Right lobe of liver (tissue), 6 donors: ENCODE data around the gene CDK2. TPM values are rescaled to one million over a fixed set of nuclear protein-coding genes. Genes with fewer than 3 reads are reported as not detected.
A peak's percentile ranks its signal among the peaks of the same experiment; 100 is the strongest.

Source experiments
- ATAC-seq, 4 donors: fragments of 200-7000 bp; cut with Tn5 transposase; one replicate each; pipeline ENCODE4 v1.9.1; 2020; ENCODE audit warnings: mild to moderate bottlenecking in 4 of 4, moderate library complexity in 4 of 4
- DNase-seq, 3 donors: peaks; one replicate each; pipeline ENCODE4 v3.0.0-alpha.2; 2020
- H3K27ac ChIP-seq, 3 donors: fragments of 200-600 bp; one replicate each; pipeline ENCODE4 v1.8.0; 2022
- H3K27me3 ChIP-seq, 2 donors: fragments of 200-600 bp; one replicate each; pipeline ENCODE4 v1.8.0; 2022
- H3K36me3 ChIP-seq, 4 donors: fragments of 200-600 bp; sonication (generic) in 1 of 4; one replicate each; pipeline versions ENCODE4 v1.5.1 to v1.8.0; 2017 to 2022; ENCODE audit warnings: control low read depth in 1 of 4
- H3K4me1 ChIP-seq, 4 donors: fragments of 200-600 bp; sonication (generic) in 1 of 4; one replicate each; pipeline versions ENCODE4 v1.5.1 to v1.8.0; 2017 to 2022; ENCODE audit warnings: control low read depth in 1 of 4
- H3K4me3 ChIP-seq, 3 donors: fragments of 200-600 bp; one replicate each; pipeline ENCODE4 v1.8.0; 2022
- H3K9me3 ChIP-seq, 4 donors: fragments of 200-600 bp; sonication (generic) in 1 of 4; one replicate each; pipeline versions ENCODE4 v1.5.1 to v1.8.0; 2017 to 2022; ENCODE audit warnings: control low read depth in 1 of 4
- POLR2A ChIP-seq: fragments of 450-650 bp; IDR thresholded peaks from one replicate; pipeline ENCODE4 v1.6.1; 2017; ENCODE audit warnings: antibody characterized with exemption, mild to moderate bottlenecking
- WGBS: methylation state at CpG from one replicate; pipeline ENCODE4 v1.1.6; 2018; ENCODE audit warnings: low coverage, low lambda C conversion rate; ENCODE audit not compliant: insufficient coverage; ENCODE audit errors: missing lambda C conversion rate; 5-methylcytosine and 5-hydroxymethylcytosine counted together
- intact Hi-C, 2 donors: fragments of 100-400 bp; cut with DNase I; formaldehyde crosslinking; loops; one replicate each; pipeline versions ENCODE4 v1.11.2 to v1.14.1; 2022
- total RNA-seq, 6 experiments: library from RNA; depleted of rRNA in 2 of 6; stranded (reverse); fragments of >200 nt in 2 of 6; fragmentation: NEBNext Ultra II Directional in 3 of 6; extraction: Animal tissue kit (Norgen Biotek cat#: 25700) in 3 of 6; gene quantifications; one replicate each; pipeline versions ENCODE4 v1.1.0 to v1.2.4, GENCODE V29; 2016 to 2023
- TF ChIP-seq, protein P1 (sequence below), 4 donors: fragments of 200-600 bp in 3 of 4; fragments of 450-650 bp in 1 of 4; IDR thresholded peaks; one replicate each; pipeline versions ENCODE4 v1.5.1 to v1.8.0; 2016 to 2022; ENCODE audit warnings: antibody characterized with exemption in 4 of 4, mild to moderate bottlenecking in 2 of 4
- donor health status: DM: no; HTN: yes; CAD: no.
- donor health status: DM: no; HTN: no; CAD: no.
- donor health status: DM: no; HTN: no; CAD: no.
- donor health status: DM: no; HTN: yes; CAD: no.
- donor health status: DM: no; HTN: yes; CAD: no.

CDK2 gene
- total RNA-seq, 6 experiments from 2014 or later, result 8.0 to 14.9 (median 10.6) TPM

DNA sequence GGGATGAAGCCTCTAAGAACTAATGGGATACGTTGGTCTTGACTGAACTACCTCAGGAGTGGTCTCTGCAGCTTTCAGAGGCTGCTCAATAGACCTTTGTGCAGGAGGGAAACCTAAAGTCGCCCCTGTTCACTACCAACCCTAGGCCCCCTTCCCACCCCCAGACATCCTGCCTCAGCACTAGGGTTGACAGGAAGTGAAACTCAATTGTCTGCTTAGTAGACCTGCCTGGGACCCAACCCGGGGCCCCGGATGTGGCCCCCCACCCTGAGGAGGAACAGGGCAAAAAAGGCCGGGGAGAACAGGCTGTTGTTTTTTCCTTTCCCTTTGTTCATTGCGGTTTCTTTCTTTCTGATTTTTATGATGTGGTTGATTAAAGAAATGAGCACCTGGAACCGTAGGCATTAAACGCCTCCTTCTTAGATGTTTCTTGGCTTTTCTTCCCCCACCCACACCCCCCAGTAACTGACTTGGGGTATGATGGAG, 37.3 kb upstream of the CDK2 start:
- no peak overlapping the region for H3K27ac ChIP-seq
- H3K9me3 ChIP-seq, result no peaks in the 10 kb centered on the region
- peak in 2 of 3 donors; percentile 37 to 57 for DNase-seq
- intact Hi-C loops, result no loop called here
- H3K4me1 ChIP-seq, result peaks cover 0 to 16% (median 3%) of the 10 kb centered on the region in 4 donors
- TF ChIP-seq, protein P1, sequence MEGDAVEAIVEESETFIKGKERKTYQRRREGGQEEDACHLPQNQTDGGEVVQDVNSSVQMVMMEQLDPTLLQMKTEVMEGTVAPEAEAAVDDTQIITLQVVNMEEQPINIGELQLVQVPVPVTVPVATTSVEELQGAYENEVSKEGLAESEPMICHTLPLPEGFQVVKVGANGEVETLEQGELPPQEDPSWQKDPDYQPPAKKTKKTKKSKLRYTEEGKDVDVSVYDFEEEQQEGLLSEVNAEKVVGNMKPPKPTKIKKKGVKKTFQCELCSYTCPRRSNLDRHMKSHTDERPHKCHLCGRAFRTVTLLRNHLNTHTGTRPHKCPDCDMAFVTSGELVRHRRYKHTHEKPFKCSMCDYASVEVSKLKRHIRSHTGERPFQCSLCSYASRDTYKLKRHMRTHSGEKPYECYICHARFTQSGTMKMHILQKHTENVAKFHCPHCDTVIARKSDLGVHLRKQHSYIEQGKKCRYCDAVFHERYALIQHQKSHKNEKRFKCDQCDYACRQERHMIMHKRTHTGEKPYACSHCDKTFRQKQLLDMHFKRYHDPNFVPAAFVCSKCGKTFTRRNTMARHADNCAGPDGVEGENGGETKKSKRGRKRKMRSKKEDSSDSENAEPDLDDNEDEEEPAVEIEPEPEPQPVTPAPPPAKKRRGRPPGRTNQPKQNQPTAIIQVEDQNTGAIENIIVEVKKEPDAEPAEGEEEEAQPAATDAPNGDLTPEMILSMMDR (IDR thresholded peaks at IDR 0.05), result no peak
- no peak for TF ChIP-seq POLR2A
- WGBS, result 29% methylated on average over 7 of the region's 8 CpGs
- no peak for ATAC-seq
- H3K27me3 ChIP-seq, result no peaks in the 10 kb centered on the region
- no peaks in the 10 kb centered on the region for H3K36me3 ChIP-seq
- no peak overlapping the region for H3K4me3 ChIP-seq

DNA sequence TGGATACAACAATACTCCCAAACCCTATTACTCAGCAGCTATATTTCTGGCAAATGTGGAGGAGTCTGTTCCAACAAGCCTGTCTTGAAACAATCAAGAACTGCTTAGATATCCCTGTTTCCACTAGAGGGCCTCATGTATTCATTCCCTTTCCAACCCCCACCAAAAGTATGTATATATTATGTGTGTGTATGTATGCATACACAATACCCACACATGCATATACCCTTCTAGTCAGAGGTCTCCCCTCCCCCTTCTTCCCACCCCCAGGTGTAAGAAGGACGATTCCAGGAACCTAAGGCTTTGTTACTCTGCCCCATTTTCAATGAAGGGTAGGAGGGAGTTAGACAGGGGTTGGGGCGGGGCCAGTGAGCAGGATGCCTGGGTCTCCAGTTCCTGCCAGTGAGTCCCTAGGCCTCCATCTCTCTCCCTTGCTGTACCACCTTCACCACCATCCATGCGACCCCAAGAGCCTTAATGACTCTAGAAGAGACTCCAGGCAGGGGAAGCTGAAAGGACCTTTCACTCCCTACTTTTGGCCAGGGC, 35.8 kb upstream of the CDK2 start, which contains the start of gene DGKA:
Gene DGKA (plus strand): TSS at position 392 of the 546 bp plus-strand sequence. CDS start 5,342 bp downstream, outside the sequence.
- H3K4me3 ChIP-seq, result peak within 1 kb of the TSS; percentile 45 to 58 (median 52)
- peak within 1 kb of the TSS; percentile 45 to 62 (median 54) for H3K27ac ChIP-seq
- 41% methylated on average over 3 of the region's 3 CpGs for WGBS
- DNase-seq (no peak), ATAC-seq (peak in 1 of 4 donors; percentile 7)
- no peaks in the 10 kb centered on the region for H3K27me3 ChIP-seq
- H3K9me3 ChIP-seq, result no peaks in the 10 kb centered on the region
- H3K36me3 ChIP-seq, result no peaks in the 10 kb centered on the region
- TF ChIP-seq, protein P1 (IDR thresholded peaks at IDR 0.05), result peak; percentile 46 to 51 (median 48)
- TF ChIP-seq POLR2A, result no peak
- peaks cover 0 to 16% (median 3%) of the 10 kb centered on the region in 4 donors for H3K4me1 ChIP-seq
- intact Hi-C loops, result loop anchor here (10.0 kb wide), 3 partner anchors 96 to 186 kb away; partner anchors contain the start of genes GDF11 (in 1 of the 2), ORMDL2 (in 1 of the 2) and SARNP (in 1 of the 2)

DNA sequence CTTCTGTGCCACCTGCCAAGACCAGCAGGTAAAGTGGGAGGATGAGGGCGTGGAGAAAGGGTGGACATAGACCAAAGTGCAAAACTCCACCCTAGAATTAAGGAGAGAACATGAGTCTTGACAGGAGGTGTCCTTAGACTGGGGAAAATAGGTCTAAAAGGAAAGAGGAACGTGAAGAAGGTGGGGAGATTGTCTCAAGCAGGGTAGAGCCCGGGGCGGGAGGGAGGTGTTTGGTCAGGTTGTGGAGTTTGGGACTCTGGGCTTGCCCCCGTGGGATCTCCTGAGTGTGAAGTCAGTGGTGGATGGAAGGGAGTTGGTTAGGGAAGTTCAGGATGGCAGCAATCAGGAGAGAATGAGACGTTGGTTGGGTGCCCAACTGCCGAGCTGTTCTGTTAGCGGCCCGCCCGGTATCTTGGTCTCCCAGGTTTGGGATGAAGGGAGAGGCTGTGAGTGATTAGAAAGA, 35.3 kb upstream of the CDK2 start:
- intact Hi-C loops, result loop anchor here (10.0 kb wide), 3 partner anchors 97 to 187 kb away; partner anchors contain the start of genes GDF11 (in 1 of the 2), ORMDL2 (in 1 of the 2) and SARNP (in 1 of the 2)
- H3K4me1 ChIP-seq, result peaks cover 0 to 11% (median under 1%) of the 10 kb centered on the region in 4 donors
- DNase-seq (peak in 1 of 3 donors; percentile 52), ATAC-seq (no peak)
- no peaks in the 10 kb centered on the region for H3K36me3 ChIP-seq
- H3K27me3 ChIP-seq, result no peaks in the 10 kb centered on the region
- H3K27ac ChIP-seq, result peak overlapping the region; percentile 45 to 62 (median 54)
- no peaks in the 10 kb centered on the region for H3K9me3 ChIP-seq
- 10% methylated on average over 10 of the region's 10 CpGs for WGBS
- H3K4me3 ChIP-seq, result peak overlapping the region; percentile 45 to 58 (median 52)
- TF ChIP-seq, protein P1 (IDR thresholded peaks at IDR 0.05), result no peak
- no peak for TF ChIP-seq POLR2A

DNA sequence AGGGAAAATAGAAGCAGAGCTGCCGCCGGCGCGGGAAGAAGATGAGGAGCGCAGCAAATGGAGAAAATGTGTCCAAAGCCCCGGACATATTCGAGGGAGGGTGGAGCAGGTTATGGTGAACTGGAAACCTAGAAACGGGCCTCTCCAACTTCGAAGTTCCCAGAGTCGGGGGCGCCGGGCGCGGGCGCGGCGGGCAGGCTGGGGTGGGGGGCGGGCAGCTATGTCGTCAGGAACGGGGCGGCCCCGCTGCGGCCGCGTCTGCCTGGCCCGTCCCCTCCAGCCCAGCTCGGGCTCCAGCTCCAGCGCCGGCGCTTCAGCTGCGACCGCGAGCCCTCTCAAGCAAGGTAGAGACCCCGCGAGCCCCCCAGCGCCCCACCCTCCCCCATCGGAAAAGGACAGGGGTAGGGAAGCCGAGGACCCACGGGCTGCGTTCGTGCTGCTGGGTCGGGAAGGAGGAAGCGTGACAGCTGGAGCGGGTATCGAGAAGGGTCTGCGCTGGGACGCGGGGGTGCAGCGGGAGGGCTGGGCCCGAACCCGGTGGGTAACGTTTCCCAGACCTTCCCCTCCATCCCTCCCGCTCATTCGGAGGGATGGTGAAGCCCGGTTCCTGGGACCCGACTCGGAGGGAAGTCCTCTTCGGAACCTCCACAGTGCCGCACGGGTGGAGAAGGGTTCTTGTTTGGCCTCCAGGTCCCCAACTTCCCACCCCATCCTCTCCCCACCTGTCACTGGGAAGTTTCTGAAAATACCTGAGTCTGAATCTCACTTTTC, 34.7 kb upstream of the CDK2 start:
- H3K27ac ChIP-seq, result peak overlapping the region; percentile 45 to 62 (median 54)
- ATAC-seq, result peak; percentile 36 to 48 (median 43)

More for the DNA sequence above, 34.7 kb upstream of the CDK2 start:
- TF ChIP-seq, protein P1 (IDR thresholded peaks at IDR 0.05), result no peak
- no peak for TF ChIP-seq POLR2A
- Histone ChIP-seq H3K4me1 (peaks cover 0 to 7% (median 0%) of the 10 kb centered on the region in 4 donors), H3K9me3 (no peaks in the 10 kb centered on the region), H3K27me3 (no peaks in the 10 kb centered on the region), H3K36me3 (no peaks in the 10 kb centered on the region), H3K4me3 (peak overlapping the region; percentile 45 to 58 (median 52))
- intact Hi-C loops, result loop anchor here (10.0 kb wide), 3 partner anchors 97 to 187 kb away; partner anchors contain the start of genes GDF11 (in 1 of the 2), ORMDL2 (in 1 of the 2) and SARNP (in 1 of the 2)
- peak; percentile 59 to 73 (median 71) for DNase-seq
- WGBS, result 1% methylated on average over 15 of the region's 60 CpGs
